ENCODE measurements around the gene SPOPL.
A peak's percentile ranks its signal among the peaks of the same experiment; 100 is the strongest.
"Not testable (repeated sequence)": the region's sequence is repeated elsewhere in the genome, so short reads cannot be mapped to it uniquely, and the experiment has no call there.

The SPOPL gene

DNA sequence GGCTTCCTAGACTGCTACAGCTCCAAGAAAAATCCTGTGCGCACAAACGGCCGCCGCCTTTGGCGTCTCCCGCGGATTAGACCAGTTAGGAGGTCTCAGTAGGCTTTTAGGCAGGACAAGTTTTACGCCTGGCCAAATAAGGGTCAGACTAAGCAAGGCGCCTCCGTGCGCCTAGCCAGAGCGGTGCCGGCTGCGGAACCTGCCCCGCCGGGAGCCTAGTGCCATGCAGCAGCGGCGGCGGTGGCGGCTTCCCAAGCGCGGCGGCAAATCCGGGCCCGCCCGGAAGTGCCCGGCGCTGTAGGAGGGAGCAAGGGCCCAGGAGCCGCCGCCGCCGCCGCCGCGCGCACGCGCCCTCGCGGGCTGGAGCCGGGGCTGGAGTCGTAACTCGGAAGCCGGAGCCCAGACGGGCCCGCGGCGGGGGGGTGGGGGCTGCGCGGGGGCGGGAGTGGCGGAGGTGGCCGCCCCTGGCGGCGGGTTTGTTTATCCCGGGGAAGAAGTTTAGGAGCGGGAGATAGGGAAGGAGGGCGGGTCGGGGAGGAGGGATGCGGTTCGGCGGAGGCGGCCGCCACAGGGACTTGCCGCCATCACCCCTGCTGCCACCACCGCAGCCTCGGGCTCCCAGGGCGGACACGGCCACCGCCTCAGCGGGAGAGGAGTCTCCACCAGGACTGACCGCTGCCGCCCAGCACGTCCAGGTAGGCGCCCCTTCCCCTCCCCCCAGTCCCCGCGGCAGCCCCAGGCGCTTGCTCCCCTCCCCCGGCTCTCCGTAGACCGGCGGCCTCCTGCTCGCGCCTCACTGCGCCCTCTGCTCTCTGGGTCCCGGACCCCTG lies at the start of gene SPOPL:
Gene SPOPL, plus strand, starts transcription at position 346 of the 830 bp plus-strand sequence. CDS start 48,447 bp downstream, outside the sequence.
- peak; percentile 74 for DNase-seq

DNA sequence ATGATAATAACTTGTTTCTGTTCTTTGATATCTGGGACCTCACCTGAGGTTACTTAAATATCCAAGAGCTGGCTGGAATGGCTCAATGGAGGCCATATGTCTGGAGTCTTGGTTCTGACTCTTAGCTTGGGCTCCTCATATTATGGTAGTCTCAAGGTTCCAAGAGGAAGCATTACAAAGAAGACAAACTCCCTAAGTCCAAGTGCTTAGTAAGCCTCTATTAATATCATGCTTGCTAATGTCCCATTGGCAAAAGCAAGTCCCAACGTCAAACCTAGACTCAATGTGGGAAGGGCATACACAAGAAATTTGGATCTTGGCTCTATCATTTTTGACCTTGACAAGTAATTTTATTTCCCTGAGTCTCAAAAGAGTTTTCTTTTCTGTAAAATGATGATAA lies 49.2 kb upstream of the SPOPL start:
- no peak for DNase-seq

DNA sequence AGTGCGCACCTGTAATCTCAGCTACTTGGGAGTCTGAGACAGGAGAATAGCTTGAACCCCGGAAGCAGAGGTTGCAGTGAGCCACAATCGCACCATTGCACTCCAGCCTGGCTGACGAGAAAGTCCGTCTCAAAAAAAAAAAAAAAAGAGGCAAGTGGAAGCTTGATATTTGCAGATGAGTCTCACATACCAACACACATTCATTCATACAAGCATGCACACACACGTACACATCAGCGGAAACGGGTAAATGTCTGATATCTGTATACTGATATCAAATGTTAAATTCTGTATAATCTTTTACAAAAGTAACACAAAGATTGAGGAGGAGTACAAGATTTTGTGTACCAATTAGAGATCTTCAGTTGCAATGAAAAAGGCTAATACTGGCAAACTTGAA lies 47.8 kb upstream of the SPOPL start:
- DNase-seq, result no peak

DNA sequence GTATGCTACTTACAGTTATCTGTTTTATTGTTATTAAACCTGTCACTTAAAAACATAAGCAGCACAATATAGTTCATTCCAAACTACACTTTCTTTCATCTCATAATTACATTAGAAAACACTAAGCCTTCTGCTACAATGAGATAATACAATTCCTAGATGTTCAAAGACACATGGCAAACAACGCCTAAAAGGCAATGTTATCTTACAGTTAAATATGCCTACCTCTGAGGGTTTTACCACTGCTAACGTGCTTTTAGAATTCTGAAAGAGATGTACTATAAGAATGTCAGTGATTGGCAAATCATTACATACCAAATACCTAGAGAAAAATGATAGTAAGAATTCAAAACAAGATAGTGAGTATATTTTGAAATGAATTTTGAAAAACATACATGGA lies 46.8 kb upstream of the SPOPL start:
- no peak for DNase-seq

DNA sequence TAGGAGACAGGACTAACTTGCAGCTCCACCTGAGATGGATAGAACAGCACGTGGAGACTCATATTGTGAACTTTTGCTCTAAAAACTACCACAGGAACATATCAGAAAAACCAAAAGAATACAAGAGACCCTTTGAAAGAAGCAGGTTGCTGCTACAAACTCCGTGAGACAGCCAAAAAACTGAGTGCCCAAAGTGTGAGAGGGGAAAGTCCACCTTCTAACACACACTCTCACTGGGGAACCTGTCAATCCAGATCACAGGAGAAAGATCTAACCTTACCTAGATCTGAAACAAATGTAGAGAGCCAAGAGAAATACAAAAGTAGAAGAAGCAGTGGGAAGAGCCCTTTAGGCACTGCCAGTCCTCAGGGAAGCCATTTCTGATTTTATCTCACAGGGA lies 46.3 kb upstream of the SPOPL start:
- DNase-seq, result no peak

DNA sequence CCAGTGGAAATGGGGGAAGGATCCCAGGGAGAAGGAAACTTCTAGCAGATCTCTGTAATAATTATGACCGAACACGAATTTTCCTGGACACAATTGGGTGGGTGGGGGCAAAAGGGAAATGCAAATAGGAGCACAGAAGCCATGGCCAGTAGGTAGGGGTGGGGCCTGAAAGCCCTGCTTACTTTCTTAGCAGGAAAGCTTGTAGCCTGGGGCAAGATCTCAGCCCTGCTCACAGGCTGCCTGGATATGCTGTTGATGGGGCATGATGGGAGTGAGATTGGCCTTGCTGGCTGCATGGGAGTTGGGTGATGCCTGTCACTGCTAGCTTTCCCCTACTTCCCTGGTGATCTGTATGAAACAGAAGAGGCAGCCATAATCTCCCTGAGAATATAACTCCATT lies 45.9 kb upstream of the SPOPL start:
- no peak for DNase-seq

DNA sequence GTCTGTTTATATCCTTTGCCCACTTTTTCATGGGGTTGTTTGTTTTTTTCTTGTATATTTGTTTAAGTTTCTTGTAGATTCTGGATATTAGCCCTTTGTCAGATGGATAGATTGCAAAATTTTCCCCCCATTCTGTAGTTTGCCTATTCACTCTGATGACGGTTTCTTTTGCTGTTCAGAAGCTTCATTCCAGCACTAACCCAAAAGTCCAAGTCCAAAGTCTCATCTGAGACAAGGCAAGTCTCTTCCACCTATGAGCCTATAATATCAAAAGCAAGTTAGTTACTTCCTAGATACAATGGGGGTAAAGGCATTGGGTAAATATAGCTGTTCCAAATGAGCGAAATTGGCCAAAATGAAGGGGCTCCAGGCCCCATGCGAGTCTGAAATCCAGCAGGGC lies 38.9 kb upstream of the SPOPL start:
- DNase-seq, result not testable (repeated sequence)

DNA sequence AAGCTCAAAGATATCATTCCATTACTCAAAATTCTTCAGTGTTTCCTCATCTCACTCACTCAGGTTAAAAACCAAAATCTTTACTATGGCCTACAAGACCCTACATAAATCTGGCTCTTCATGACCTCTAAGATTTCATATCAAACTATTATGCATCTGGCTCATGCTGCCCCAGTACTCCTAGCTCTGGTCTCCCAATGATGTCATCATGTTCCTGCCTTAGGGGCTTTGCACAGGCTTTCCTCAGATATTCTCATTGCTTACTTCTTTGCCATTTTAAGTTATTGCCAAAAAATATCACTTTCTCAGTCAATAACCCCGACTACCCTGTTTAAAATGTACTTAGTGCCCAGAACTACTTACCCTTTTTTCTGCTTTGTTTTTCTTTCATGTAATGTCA lies 33.0 kb upstream of the SPOPL start:
- DNase-seq, result no peak

DNA sequence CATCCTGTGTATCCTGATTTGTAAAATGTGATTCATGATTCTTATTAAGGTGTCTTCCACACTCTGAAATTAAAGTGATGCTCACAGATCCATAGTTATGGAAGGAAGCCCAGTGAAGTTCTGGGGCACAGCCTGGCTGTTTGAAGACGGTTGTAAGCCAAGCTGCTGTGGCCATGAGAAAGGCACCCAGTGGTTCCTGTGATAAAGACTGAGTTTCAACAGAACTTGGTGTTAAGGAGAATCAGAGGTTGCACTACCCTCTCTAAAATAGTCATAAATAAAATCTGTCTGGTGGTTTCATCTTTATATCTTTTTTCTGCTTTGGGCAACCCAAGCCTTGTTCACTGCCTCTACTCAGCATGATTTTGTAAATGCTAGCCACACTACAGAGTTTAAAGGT lies 32.2 kb upstream of the SPOPL start:
- no peak for DNase-seq

DNA sequence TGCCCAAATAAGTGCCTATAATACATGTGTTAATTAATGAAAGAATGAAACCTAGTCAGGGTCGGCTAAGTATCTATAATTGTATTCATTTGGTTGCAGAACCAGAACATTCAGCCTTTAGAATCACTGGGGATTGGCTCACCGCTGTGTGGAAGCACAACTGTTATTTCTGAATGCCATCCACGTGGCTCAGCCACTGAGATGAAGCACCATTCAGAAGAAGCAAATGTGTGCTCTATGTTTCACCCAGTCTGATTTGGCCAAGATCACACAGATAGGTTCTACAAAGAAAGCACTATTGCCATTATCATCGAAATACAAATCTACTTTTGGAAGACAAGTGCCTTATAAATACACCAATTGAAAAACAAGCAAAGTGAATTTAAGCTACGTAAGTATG lies 30.6 kb upstream of the SPOPL start:
- DNase-seq, result no peak

DNA sequence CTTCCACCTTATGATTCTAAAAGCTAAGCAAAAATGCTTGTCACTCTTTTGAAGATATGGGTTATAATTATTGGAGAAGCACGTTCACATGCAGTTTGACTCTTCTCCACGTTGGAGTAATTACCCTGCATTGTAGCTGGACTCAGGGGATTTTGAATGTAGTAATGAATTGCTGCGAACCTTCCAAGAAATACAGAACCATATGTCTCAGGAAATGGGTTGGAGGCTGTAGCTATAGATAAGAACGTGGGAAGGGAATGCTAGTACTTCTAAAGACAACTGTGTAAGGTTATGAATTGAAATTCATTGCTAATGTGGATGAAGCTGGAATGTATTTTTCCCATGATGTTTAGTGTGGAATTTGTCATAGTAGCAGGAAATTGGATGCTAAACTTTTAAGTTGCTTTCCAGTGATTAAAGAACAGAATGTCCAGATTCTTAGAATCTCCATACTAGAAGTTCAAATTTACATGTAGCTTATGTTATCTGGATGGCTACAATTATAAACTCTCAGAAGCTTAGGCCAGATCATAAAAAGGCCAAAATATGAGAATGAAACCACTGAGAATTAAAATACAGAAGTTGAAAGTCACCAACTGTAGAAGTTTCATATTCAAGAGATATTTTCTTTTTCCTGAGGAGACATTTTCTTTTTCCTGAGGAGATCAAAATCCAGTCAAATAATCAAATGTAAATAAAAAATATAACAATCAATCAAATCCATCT lies 27.3 kb upstream of the SPOPL start:
- no peak for DNase-seq

DNA sequence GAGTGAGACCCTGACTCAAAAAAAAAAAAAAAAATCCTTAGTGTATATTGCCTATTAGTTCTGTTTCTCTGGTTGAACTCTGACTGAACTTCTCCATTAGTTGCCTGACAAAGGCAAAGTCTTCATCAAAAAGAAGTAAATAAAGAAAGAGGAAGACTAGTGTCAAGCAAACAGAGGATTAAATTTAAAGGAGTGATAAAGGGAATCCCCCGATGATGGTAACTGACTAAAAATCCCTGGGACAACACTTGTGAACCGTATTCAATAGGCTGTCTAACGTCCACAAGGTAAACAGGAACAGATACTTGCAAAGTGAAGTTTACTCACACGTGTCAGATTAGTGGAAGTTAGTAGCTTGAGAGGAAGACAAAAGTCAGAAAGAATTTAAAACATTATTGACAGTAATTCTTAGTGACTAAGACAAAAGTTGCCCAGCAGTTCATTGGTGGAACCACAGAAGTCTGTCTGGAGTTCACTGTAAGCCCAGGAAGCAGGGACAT lies 26.2 kb upstream of the SPOPL start:
- no peak for DNase-seq

DNA sequence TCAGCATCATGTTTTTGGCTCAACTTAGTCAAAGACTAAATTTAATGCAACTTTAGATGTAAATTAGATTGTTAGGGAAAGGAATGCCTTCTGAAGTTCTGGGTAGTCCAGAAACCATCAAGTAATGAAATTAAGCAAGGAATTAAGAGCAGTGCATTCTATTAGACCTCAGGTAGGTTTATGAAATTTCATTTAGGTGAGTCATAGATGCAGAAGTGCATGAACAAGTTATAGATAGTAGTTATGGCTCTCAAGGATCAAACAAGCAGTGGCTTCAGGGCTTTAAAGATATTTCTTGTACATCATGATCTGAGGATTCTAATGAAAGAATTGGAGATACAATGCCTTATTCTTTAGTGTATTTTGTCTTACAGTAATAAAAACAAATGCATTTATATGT lies 25.4 kb upstream of the SPOPL start:
- no peak for DNase-seq

DNA sequence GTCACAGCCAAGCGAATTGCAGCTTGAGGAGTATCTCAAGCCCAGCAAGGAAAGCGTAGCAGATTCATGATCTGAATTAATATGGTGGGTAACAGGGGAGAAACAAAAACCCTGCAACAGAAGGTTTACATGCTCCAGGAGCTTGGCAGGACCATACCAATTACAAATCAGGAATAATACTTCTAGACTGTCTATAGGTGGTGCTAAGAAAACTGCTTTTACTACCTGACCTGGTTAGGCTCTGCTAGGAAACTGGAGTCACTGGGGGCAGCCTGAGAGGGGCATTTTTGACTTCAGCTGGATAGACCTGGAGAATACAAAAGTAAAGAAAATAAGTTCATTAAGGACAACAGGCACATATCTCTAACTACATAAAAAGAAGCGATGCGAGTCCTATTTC lies 24.6 kb upstream of the SPOPL start:
- DNase-seq, result no peak

DNA sequence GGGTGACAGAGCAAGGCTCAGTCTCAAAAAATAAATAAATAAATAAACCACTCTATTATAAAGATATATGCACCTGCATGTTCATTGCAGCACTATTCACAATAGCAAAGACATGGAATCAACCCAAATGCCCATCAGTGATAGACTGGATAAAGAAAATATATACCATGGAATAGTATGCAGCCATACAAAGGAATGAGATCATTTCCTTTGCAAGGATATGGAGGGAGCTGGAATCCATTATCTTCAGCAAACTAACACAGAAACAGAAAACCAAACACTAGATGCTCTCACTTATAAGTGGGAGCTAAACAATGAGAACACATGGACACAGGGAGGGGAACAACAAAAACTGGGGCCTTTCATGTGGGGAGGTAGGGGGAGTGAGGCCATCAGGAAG lies 18.8 kb upstream of the SPOPL start:
- not testable (repeated sequence) for DNase-seq

DNA sequence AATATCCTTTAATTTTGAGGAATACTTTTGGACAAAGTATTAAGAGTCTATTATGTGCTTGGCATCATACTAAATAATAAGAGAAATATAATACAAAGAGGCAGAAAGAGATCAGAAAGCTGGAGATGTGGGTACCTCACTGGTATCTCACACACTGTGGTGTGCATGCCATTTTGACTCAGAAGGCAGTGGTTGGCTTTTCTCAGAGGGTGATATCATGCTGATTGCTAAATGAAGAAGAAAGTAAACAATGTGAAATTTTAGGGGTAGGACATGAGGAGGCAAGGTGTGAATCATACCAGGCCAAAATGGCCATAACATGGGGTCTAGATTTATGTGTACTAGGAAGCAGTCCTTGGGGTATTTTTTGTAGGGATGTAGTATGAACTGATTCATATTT lies 16.6 kb upstream of the SPOPL start:
- no peak for DNase-seq

DNA sequence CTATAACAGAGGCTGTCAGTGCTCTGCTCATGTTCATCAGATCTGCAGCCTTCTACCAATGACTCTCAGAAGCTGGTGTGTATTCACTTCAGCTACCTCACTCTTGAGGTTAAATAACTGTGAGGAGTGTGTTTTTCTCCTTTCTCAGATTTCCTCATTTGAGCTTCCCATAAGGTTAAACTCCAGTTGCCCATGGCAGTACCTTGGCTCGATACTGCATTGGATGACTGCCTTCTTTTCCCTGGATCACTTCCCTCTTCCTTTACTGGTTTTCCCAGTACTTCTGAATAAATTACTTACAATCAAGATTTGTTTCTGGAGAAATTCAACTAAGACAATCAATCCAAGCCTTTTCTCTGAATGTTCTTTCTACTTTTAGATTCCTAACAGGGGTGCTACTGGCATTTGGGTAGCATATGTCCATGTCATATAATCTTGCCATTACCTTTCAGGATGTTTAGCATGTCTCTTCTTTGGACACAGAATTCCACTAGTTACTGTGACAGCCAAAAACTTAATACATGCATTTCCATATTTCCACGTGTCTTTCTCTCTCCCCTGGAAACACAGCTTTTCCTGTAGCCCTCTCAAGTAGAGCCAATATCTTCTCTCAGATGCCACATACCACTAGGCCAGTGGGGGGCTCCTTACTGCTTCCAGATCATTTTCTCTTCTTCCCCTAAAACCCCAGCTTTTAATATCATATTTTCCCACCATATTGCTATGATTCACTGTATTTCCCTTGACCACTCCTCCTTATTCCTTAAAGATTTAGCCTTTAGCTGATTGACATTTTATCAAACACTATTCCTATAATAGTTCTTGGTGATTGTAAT lies 15.0 kb upstream of the SPOPL start:
- no peak for DNase-seq

DNA sequence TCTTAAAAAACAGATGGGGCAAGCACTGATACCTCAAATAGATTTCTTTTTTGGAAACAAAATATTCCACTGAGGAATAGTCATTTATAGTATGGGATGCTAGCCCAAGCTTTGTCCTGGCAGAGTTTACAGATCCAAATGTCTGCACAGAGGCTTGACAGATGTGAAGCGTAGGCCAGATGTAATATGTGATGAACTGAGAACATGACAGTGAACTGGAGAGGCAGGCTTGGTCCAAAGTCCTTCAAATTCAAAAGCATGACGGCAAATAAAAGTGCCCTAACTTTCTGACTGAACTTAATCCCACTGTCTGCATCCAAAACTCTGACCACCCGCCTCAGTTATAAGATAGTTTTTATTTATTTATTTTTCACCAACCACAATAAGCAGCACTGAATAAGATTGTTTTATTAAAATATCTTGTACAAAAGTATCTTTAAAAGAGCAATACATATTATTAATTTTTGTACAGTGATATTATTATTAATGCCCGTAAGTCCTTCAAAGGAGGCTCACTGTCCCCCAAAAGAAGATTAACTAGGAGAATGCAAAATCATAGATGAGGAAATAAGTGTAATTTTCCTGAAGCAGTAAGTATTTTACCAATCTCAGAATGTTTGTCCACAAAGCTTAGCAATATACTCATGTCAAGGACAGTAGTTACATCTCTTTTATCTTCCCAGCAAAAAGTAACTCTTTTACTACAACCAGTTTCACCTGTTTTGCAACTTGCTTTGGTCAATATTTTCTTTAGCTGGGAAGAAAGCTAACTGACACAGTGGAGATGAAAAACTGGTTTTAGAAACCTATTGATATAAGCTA lies 10.7 kb upstream of the SPOPL start:
- no peak for DNase-seq

DNA sequence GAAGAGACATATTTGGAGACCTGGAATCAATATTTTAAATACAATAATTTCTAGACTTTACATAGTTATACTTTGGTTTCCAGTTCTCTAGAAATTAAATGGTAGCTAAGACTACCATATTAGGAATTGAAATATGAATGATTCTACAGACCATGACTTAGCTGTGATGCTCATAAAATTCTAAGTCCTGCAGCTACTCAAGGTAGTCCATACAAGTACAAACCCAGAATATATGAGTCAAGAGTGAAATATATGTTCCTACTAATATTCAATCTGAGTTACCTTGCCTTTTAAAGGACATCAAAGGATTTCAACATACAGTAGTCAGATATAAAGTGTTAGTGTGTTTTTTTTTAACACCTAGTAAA lies 10.1 kb upstream of the SPOPL start:
- no peak for DNase-seq

DNA sequence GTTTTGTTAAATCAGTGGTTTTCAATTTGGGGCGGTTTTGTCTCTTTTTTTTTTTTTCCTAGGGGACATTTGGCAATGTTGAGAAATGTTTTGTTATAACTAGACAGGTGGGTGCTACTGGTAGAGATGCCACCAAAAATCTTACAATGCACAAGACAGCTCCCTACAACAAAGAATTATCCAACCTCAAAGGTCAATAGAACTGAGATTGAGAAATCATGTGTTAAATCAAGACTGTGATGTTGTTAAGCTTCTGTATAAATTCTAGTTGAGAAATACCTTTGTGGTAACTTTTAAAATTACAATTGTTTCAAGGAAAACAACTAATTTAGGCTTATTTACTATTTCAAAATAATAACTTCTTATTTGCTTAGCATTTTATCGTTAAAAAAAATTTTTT lies 9.4 kb upstream of the SPOPL start:
- DNase-seq, result no peak

DNA sequence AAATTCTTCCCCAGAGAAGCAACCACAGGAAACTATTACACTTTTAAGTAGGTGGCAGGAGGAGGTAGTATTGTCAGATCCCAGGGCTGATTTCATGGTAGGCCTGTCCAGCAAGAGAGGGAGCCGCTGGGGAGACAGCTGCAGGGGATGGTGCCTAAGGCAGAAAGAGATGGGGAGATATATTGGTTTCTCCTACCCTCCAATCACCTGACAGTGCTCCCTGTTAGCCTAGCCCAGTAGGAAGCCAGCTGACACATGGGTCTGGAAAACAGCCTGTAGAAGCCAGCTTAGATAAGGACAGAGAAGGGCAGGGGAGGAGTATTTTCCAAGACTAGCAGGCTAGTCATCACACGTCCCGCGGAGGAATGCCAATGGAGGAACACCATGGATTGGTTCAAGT lies 8.2 kb upstream of the SPOPL start:
- no peak for DNase-seq

DNA sequence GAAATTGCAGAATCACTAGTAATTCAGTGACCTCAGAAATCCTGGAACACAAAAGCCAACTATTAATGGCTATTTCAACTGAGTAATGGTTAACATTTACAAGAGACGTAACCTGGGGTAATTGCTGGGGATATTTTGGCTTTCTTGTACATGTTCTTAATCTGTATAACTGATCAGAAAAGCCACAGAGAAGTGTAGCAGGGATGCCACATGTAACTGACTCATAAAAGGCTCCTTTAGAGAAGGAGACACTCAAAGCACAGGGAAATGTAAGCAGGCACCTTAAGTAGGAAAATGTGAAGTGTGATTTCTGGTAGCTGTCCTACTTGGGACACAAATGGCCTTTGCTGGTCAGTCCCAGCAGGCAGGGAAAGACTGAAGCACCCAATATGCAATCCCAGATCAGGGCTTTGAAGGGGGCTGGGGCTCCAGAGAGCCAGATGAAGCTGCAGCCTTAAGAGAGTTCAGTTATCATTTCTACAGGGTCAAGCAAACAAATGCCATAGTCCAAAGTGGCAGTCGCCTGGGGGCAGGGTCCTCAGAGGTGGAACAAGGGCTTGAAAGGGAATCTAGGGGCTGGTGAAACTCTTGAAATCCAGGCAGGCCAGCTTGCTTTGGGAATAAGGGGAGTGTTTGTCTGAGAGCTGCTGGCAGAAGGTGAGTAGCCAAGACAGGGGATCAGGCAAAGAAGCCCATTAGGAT lies 7.2 kb upstream of the SPOPL start:
- DNase-seq, result no peak

All from DMS79 (cell line).